ENCODE measurements around the gene VSTM2B.

VSTM2B gene

GRCh38 chr19:29495901-29496441 lies 29.8 kb upstream of the VSTM2B start:
- no peak for DNase-seq (ENCODE audit: low spot score)

DNA sequence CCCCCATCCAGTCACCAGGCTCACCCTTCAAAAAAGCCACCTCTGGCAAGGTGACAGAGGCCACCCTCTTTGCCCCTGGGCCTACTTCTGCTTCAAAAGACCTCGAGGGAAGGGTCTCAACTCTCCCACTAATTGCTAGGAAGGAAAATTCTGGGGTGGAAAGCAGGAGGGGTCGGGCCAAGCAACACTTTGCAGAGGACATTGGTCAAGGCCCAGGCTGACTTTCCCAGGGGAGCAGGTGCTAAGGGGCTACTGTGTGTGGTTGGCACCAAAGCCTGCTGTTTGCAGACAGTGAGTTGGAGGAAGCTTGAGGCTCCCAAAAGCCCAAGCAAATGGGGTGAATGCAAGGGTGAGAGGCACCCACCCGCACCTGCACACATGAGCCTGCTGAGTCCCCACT lies 28.6 kb upstream of the VSTM2B start:
- DNase-seq (ENCODE audit: low spot score) = no peak

GRCh38 chr19:29497686-29498436 lies 27.9 kb upstream of the VSTM2B start:
- no peak for DNase-seq (ENCODE audit: low spot score)

GRCh38 chr19:29499261-29499920 lies 26.4 kb upstream of the VSTM2B start:
- no peak for DNase-seq (ENCODE audit: low spot score)

- DNase-seq (ENCODE audit: low spot score) = no peak
Measured at GRCh38 chr19:29499921-29500590, 25.7 kb upstream of the VSTM2B start.

DNA sequence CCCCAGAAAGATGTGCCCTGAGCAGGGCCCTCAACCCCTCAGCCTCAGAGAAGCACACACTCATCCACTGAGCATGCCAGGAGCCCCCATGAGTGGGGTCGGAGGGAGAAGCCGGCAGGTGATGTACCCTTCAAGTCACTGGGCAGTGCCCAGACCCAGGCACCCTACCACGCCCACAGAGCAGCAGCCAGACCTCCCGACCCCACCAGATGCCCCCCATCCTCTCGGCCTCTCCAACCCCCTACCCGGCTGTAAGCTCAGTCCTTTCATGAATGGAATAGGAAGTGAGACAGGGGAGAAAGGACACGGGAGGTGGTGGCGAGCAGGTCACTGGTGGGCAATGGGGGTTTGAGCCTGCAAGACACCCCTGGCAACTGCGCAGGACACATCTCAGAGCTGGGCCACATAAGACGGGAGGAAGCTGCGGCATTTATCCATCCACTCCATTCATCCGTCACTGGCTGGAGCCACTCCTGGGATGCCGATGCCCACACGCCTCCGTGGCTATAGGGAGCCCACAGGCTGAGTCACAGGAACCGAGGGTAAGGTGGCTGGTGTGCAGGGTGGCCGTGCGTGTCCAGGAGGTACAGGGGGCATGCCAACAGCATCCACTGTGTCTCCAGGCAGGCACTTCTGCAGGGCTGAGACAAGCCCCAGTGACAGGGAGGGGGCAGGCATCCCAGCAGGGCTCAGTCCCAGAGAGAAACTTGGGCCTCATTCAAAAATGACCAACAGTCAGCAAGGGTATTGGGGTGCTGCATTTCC lies 23.8 kb upstream of the VSTM2B start:
- no peak for DNase-seq (ENCODE audit: low spot score)

DNA sequence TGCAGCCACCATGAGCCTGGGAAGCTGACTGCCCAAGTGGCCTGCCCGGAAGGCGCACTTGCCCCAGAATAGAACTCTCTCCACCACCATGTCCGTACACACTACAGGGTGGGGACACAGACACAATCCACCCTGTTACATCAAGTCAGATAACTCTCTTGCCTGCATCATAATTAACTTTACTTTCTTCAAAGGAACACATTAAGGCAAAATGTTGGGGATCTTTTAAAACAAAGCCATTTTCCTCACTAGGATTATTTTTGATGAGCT lies 23.3 kb upstream of the VSTM2B start:
- no peak for DNase-seq (ENCODE audit: low spot score)

DNA sequence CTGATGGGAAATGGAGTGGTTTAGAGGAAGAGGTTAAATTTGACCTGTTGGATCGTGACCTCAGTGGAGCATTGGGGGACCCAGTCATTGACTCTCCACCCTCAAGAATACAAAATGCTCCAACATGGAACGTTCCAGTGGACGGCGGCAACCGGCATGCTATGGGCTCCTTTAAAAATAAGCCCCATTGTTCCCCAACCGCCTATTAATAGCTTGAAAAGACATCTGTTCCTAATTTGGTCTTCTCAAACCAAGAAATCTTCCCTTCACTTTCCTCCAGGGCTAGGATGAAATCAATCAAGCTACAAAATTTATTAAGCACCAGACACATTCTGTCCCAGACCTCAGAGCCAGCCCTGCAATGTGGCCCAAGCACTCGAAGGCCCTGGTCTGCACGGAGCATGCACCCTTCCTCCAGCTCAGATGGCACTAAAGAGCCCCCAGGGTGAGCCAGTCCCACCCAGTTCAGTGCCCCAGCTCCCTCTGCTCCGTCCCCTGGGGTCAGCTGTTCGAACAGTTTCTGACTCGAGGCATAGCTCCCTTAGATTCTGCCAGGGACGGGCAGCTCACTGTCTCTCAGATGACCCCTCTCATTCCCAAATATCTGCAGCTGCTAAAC lies 22.5 kb upstream of the VSTM2B start:
- DNase-seq (ENCODE audit: low spot score) = no peak

DNA sequence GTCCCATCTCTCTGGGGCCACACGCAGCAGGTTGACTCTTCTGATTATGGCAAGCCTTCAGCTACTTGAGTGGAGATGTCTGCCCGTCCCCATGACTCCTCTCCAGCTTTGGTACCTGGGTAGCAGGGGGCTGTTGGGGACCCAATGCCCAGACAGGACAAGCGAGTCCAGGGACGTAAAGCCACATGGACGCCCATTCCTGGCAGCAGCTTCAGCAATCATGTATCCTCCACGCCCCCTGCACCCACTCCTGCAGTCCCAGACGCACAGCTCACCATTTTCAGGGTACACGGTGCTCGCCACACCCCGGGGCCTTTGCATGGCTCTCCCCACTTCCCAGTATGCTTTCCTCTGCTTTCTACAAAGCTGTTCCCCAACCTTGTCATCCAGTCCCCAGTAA lies 22.0 kb upstream of the VSTM2B start:
- DNase-seq (ENCODE audit: low spot score) = no peak

GRCh38 chr19:29504454-29504853 lies 21.3 kb upstream of the VSTM2B start:
- no peak for DNase-seq (ENCODE audit: low spot score)

DNA sequence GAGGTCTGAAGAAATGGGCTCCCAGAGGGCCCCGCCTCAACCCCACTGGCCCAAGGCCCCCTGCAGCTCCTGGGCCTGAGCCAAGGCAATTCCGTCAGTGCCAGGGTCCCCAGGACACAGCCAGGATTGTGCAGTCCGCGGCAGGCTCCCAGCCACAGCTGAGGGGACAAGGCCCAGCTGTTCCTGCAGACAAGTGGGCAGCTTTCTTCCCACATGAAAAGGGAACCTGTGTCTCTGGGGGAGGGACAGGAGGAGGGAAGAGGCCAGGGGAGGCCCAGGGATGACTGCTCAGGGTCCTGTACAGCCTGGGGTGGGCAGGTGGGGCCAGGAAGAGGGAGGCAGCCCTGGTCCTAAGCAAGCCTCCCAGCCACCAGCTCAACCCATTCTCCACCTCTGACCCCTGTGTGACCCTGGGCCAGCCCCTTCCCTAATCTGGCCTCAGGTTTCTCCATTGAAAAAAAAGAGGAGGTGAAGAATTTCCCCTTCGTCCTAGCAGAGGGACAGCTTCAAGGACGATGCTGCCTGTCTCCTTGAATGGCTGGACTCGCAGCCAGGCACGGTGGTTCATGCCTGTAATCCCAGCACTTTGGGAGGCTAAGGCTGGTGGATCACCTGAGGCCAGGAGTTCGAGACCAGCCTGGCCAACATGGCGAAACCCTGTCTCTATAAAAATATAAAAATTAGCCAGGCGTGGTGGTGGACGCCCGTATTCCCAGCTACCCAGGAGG lies 20.5 kb upstream of the VSTM2B start:
- no peak for DNase-seq (ENCODE audit: low spot score)

GRCh38 chr19:29506619-29506911 lies 19.2 kb upstream of the VSTM2B start:
- DNase-seq (ENCODE audit: low spot score) = no peak

- no peak for DNase-seq (ENCODE audit: low spot score)
Measured at GRCh38 chr19:29507081-29507860, 18.5 kb upstream of the VSTM2B start.

GRCh38 chr19:29508181-29508580 lies 17.6 kb upstream of the VSTM2B start:
- DNase-seq (ENCODE audit: low spot score) = no peak

- no peak for DNase-seq (ENCODE audit: low spot score)
Measured at GRCh38 chr19:29509456-29509855, 16.3 kb upstream of the VSTM2B start.

GRCh38 chr19:29510701-29511265 lies 15.0 kb upstream of the VSTM2B start:
- DNase-seq (ENCODE audit: low spot score) = no peak

- no peak for DNase-seq (ENCODE audit: low spot score)
Measured at GRCh38 chr19:29511768-29512167, 14.0 kb upstream of the VSTM2B start.

GRCh38 chr19:29512748-29513147 lies 13.0 kb upstream of the VSTM2B start:
- no peak for DNase-seq (ENCODE audit: low spot score)

DNA sequence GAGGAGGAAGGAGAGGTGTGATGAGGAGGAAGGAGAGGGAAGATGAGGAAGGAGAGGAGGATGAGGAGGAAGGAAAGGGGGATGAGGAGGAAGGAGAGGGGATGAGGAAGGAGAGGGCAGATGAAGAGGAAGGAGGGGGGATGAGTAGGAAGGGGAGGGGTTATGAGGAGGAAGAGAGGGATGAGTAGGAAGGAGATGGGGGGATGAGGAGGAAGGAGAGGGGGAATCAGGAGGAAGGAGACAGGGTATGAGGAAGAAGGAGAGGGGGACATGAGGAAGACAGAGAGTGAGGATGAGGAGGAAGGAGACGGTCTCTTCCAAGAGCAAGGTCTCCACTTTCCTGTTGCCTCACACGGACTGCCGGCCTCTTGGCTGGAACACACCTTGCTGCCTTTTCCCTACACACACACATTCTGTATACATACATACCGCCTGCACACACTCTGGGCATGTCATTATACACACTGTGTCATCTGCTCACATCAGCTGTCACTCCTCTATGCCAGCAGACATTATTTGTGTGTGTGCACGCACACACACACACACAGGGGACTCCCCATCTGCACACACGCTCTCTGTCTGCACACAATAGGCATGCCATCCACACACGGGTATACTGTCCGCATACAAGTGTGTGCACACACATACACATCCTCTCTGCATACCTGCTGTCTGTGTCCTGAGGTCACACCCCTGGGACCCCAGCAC lies 11.1 kb upstream of the VSTM2B start:
- no peak for DNase-seq (ENCODE audit: low spot score)

DNA sequence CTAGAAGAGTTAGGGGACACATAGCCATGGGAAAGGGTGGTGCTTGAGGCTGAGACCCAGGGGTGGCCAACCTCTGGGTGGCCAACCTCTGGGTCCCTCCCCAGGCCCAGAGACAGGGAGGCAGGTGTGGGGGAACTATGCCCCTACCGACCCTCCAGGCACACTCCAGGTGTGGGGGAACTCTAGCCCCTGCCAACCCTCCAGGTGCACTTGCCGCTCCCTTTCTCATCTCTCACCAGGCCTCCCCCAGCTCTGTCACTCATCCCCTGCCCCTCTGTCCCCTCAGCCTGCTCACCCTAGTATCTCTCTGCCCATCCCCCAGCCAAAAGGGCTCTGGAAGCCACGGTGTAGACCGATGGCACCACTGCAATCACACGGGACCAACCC lies 10.6 kb upstream of the VSTM2B start:
- DNase-seq (ENCODE audit: low spot score) = no peak
